HG03575 (cell line): ENCODE data around the gene MAP3K2.

Experiments used
- ATAC-seq: cut with Tn5 transposase; IDR thresholded peaks from one replicate; pipeline ENCODE4 v1.9.1; 2021; ENCODE audit not compliant: unreplicated experiment, insufficient number of reproducible peaks, low FRiP score; ENCODE audit errors: extremely low read depth

Gene MAP3K2

GRCh38 chr2:127277028-127277427 lies 110.7 kb downstream of the MAP3K2 start:
- ATAC-seq, result no peak

GRCh38 chr2:127275789-127276188 lies 112.0 kb downstream of the MAP3K2 start:
- no peak for ATAC-seq

GRCh38 chr2:127275356-127275755 lies 112.4 kb downstream of the MAP3K2 start:
- ATAC-seq, result no peak

GRCh38 chr2:127270663-127271062 lies 117.1 kb downstream of the MAP3K2 start:
- no peak for ATAC-seq

GRCh38 chr2:127261804-127262406 lies 125.9 kb downstream of the MAP3K2 start:
- ATAC-seq, result no peak

- no peak for ATAC-seq
Observed at GRCh38 chr2:127259355-127259754, 128.4 kb downstream of the MAP3K2 start.

GRCh38 chr2:127256866-127257265 lies 130.9 kb downstream of the MAP3K2 start:
- ATAC-seq, result no peak

GRCh38 chr2:127256381-127256780 lies 131.4 kb downstream of the MAP3K2 start:
- no peak for ATAC-seq

- ATAC-seq, result no peak
Observed at GRCh38 chr2:127255721-127256120, 132.1 kb downstream of the MAP3K2 start.

GRCh38 chr2:127255146-127255545 lies 132.6 kb downstream of the MAP3K2 start:
- ATAC-seq, result no peak

GRCh38 chr2:127254386-127254981 lies 133.3 kb downstream of the MAP3K2 start:
- ATAC-seq, result no peak
